GM12801 (cell line): ENCODE results near the gene KCNMB1.

Source experiments
- CTCF ChIP-seq: IDR thresholded peaks from one replicate; pipeline ENCODE4 v1.5.1; 2011; ENCODE audit warnings: control low read depth; ENCODE audit not compliant: insufficient read length; ENCODE audit errors: extremely low read depth

The KCNMB1 gene, protein sequence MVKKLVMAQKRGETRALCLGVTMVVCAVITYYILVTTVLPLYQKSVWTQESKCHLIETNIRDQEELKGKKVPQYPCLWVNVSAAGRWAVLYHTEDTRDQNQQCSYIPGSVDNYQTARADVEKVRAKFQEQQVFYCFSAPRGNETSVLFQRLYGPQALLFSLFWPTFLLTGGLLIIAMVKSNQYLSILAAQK

DNA sequence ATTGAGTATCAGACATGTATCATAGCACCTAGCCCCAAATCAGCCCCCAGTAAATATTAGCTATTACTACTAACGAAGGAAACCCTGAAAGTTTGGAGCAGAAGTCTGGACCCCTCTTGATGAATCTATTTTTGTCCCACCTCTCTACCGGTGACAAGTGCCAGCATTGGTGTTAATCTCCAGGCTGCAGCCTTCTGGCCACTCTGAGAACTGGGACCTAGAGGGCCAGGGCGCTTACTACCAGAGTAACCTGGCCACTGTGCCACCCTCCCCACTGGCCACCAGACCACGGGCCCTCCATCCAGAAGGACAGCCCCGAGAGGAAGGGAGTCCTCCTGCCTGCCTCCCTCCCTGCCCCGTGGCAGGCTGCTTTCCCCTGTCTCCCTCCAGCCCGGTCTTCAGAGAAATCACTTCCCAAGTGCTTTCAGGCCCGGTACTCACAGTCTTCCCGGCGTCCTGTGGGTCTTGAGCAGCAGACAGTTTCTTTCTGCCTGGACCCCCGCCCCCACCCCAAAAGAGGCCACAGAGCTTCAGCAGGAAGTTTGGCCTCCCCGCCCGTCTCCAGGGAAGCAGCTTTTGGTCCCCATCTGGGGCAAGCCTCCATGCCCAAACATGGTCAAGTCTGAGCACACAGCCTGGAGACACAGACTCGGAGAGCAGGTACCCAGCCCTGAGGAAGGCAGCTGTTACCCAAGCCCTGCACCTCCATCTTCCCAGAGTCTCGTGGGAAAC lies at the start of gene KCNMB1:
Gene KCNMB1, minus strand, starts transcription at position 550 of the 732 bp plus-strand sequence. CDS start 3,920 bp downstream, outside the sequence.
- TF ChIP-seq CTCF: no peak

DNA sequence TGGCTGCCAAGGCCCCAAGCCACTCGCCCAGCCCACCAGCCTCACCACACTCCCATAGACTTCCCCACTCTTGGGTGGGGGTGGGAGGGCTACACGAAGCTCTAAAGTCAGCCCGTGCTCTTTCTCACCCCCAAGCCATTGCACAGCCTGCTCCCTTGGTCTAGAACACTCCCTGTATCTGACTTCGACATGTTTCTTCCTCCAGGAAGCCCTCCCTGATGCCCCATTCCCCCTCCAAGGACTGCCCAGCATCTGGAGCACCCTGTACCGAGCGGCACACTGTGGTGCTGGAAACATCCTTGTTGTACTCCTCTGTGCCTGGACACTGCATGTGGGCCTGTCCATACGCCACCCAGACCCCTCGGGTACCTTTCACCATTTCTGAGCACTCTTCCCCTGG lies 49.4 kb upstream of the KCNMB1 start:
- no peak for TF ChIP-seq CTCF

DNA sequence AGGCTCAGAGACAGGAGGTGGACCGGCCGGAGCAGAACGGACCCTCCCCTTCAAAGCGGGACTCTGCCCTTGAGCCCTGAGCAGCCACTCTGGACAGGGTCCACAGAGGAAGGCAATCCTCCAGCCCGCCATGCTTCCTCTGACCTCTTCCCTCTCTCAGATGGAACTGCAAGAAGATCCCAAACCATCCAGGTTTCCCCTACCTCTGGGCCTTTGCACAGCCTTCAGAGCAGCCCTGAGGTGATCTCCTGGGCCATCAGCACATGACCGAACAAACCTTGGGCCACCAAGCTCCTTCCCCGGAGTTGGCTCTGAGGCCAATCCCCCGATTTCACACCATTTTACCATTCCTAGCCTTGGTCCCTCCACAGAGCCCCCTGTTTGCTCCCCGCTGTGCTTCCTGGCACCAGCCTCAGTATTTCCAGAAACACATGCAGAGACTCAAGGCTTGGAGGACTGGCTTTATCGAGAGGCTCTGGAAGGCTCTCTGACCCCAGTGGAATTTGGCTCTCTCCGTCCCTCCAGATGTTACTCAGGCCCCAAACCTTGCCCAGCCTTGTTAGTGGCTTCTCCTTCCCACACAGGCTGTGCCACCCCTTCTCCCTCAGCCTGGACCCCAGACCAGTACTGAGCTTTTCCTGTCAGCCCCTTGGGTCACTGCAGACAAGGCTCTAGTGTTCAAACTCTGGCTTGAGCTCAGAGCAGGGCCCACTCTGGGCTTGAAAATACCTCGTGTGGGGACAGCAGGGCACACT lies 48.6 kb upstream of the KCNMB1 start:
- TF ChIP-seq CTCF: no peak

GRCh38 chr5:170436335-170436734 lies 47.2 kb upstream of the KCNMB1 start:
- no peak for TF ChIP-seq CTCF

GRCh38 chr5:170434966-170435605 lies 45.9 kb upstream of the KCNMB1 start:
- peak; percentile 53 for TF ChIP-seq CTCF

GRCh38 chr5:170432669-170433068 lies 43.5 kb upstream of the KCNMB1 start:
- no peak for TF ChIP-seq CTCF

GRCh38 chr5:170431571-170431970 lies 42.4 kb upstream of the KCNMB1 start:
- TF ChIP-seq CTCF: no peak
